KMS-11 (cell line): ENCODE results near the gene IGFBPL1.
"Not testable (repeated sequence)": the region's sequence is repeated elsewhere in the genome, so short reads cannot be mapped to it uniquely, and the experiment has no call there.

Experiments
- H2AFZ ChIP-seq: fragments of 200-600 bp; sonication (generic); 2 replicates; pipeline ENCODE4 v1.6.1; 2016; ENCODE audit warnings: antibody characterized with exemption, mixed run types, low read depth
- H3K27ac ChIP-seq: fragments of 200-600 bp; sonication (generic); 2 replicates; pipeline ENCODE4 v1.6.1; 2016; ENCODE audit warnings: mild to moderate bottlenecking, mixed run types
- H3K27me3 ChIP-seq: fragments of 200-600 bp; sonication (generic); 2 replicates; pipeline ENCODE4 v1.6.1; 2017; ENCODE audit warnings: mild to moderate bottlenecking, low read depth, mixed run types, moderate library complexity; ENCODE audit not compliant: insufficient read depth
- H3K36me3 ChIP-seq: fragments of 200-600 bp; sonication (generic); 2 replicates; pipeline ENCODE4 v1.6.1; 2017; ENCODE audit warnings: mild to moderate bottlenecking, mixed run types; ENCODE audit not compliant: insufficient read depth
- H3K4me1 ChIP-seq: fragments of 200-600 bp; sonication (generic); 2 replicates; pipeline ENCODE4 v1.6.1; 2016; ENCODE audit warnings: mild to moderate bottlenecking, low read depth, mixed run types; ENCODE audit not compliant: poor library complexity, severe bottlenecking
- H3K4me2 ChIP-seq: fragments of 200-600 bp; sonication (generic); 2 replicates; pipeline ENCODE4 v1.7.0; 2016; ENCODE audit warnings: mild to moderate bottlenecking, mixed run types
- H3K4me3 ChIP-seq: fragments of 200-600 bp; sonication (generic); IDR thresholded peaks from 2 replicates; pipeline ENCODE4 v1.6.1; 2017; ENCODE audit warnings: low read depth, low read length, mixed read lengths; ENCODE audit not compliant: insufficient read depth
- H3K79me2 ChIP-seq: fragments of 200-600 bp; sonication (generic); 2 replicates; pipeline ENCODE4 v1.6.1; 2016; ENCODE audit warnings: low read depth, mixed run types; ENCODE audit not compliant: insufficient read depth
- H3K9ac ChIP-seq: fragments of 200-600 bp; sonication (generic); 2 replicates; pipeline ENCODE4 v1.6.1; 2016; ENCODE audit warnings: mild to moderate bottlenecking, mixed run types
- H4K20me1 ChIP-seq: fragments of 200-600 bp; sonication (generic); 2 replicates; pipeline ENCODE4 v1.6.1; 2016; ENCODE audit warnings: mild to moderate bottlenecking, mixed run types; ENCODE audit not compliant: insufficient read depth
- TF ChIP-seq, protein P1 (sequence below): fragments of 200-600 bp; sonication (generic); conservative IDR thresholded peaks from 2 replicates; pipeline ENCODE4 v1.6.1; 2017; ENCODE audit warnings: low read depth, mild to moderate bottlenecking, antibody characterized with exemption, low read length, moderate library complexity, mixed read lengths

IGFBPL1 gene

DNA sequence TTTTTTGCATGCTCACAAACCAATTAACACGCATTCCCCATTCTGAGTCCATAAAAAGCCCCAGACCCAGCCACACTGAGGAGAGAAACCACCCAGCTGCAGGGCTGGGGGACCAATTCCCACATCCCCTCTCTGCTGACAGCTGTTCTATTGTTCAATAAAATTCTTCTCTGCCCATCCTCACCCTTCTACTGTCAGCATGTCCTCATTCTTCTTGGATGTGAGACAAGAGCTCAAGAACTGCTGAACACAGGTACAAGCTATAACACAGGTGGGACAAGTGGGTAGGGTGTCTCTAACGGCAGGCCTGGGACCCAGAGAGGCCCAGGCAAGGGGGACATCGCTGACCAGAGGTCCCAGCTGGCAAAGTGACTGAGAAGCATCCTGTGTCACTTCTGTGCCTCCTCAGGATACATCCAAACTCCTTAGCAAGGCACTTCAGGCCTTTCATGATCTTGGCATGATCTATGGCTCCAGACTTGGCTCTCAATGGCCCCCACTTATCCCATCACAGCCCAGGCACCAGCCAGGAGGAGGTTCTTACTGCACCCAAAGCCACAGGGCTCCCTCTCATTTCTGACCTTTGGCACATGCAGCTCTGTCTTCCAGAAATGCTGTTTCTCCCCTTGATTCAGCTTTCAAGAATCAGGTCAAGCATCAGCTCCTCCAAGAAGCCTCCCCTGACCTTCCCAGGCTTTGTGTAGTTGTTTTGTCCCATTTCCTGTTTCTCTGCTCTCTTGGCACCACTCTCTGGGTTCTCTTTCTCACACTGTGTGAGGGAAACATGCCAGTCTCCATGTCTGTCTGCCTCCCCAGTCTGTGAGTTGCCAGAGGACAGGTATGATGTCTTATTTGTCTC is 39.0 kb downstream of the IGFBPL1 start:
- H3K27ac ChIP-seq: no peak overlapping the region
- H3K4me2 ChIP-seq: no peak overlapping the region
- no peaks in the 10 kb centered on the region for H3K36me3 ChIP-seq
- H3K4me3 ChIP-seq: no peak overlapping the region
- no peak overlapping the region for H2AFZ ChIP-seq
- no peaks in the 10 kb centered on the region for H3K4me1 ChIP-seq
- H4K20me1 ChIP-seq: no peaks in the 10 kb centered on the region
- TF ChIP-seq, protein P1, sequence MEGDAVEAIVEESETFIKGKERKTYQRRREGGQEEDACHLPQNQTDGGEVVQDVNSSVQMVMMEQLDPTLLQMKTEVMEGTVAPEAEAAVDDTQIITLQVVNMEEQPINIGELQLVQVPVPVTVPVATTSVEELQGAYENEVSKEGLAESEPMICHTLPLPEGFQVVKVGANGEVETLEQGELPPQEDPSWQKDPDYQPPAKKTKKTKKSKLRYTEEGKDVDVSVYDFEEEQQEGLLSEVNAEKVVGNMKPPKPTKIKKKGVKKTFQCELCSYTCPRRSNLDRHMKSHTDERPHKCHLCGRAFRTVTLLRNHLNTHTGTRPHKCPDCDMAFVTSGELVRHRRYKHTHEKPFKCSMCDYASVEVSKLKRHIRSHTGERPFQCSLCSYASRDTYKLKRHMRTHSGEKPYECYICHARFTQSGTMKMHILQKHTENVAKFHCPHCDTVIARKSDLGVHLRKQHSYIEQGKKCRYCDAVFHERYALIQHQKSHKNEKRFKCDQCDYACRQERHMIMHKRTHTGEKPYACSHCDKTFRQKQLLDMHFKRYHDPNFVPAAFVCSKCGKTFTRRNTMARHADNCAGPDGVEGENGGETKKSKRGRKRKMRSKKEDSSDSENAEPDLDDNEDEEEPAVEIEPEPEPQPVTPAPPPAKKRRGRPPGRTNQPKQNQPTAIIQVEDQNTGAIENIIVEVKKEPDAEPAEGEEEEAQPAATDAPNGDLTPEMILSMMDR: no peak
- H3K79me2 ChIP-seq: no peaks in the 10 kb centered on the region
- H3K9ac ChIP-seq: no peak overlapping the region
- H3K27me3 ChIP-seq: no peaks in the 10 kb centered on the region

DNA sequence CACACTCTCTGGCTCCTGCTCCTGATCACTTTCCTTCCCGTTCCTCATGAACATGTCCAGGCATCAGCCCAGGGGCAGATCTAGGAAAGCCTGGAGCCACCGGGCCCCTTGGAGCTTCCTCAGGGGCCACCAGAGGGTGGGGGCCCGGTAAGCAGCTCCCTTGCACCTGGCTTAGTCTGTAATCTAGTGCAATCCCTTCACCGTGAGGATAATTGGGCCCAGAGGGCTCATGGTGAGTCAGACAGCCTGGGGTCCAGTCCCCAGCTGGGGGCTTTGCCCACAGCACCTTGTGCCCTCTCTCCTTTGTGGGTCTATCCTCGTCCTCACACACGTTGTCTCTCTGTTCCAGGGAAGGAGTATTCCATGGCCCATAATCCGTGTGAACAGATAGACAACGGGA is 42.1 kb downstream of the IGFBPL1 start:
- Histone ChIP-seq H3K36me3 (no peaks in the 10 kb centered on the region), H3K79me2 (no peaks in the 10 kb centered on the region), H4K20me1 (no peaks in the 10 kb centered on the region), H2AFZ (no peak overlapping the region), H3K27ac (no peak overlapping the region), H3K9ac (no peak overlapping the region), H3K4me3 (no peak overlapping the region), H3K27me3 (no peaks in the 10 kb centered on the region), H3K4me2 (no peak overlapping the region), H3K4me1 (no peaks in the 10 kb centered on the region)
- TF ChIP-seq, protein P1: no peak

DNA sequence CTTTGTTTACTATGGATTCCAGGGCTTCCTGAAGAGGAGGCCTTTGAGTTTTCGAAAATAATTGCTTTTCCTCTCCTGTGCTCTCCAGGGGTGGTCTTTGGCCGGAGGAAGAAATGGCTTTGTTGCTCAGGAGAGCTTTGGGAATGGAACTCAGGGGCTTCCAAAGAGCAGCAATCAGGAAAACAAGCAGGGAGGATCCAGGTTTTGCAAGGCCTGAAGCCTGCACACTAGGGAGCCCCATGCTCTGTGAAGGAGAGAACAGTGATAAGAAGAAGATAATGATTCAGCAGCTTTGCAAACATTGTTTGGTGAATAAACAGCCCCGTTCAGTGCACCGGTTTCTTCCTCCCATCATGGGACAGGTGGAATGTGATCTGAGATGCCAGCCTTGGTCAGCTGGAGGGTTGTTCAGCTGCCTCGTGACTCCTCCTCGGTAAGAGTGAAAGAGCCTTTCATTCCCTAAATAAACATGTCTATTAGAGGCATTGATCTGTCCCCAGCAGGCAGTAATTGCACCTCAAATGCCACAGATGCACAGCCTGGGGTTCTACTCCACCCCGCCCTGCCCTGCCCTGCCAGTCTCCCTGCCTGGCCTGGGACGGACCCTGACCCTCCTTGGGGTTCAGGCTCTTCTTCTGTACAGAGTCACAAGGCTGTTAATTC is 43.3 kb downstream of the IGFBPL1 start:
- H3K9ac ChIP-seq: no peak overlapping the region
- no peaks in the 10 kb centered on the region for H4K20me1 ChIP-seq
- H3K4me2 ChIP-seq: no peak overlapping the region
- no peaks in the 10 kb centered on the region for H3K36me3 ChIP-seq
- H3K27me3 ChIP-seq: no peaks in the 10 kb centered on the region
- no peak overlapping the region for H2AFZ ChIP-seq
- no peak overlapping the region for H3K27ac ChIP-seq
- TF ChIP-seq, protein P1: no peak
- no peaks in the 10 kb centered on the region for H3K4me1 ChIP-seq
- H3K79me2 ChIP-seq: no peaks in the 10 kb centered on the region
- H3K4me3 ChIP-seq: no peak overlapping the region

DNA sequence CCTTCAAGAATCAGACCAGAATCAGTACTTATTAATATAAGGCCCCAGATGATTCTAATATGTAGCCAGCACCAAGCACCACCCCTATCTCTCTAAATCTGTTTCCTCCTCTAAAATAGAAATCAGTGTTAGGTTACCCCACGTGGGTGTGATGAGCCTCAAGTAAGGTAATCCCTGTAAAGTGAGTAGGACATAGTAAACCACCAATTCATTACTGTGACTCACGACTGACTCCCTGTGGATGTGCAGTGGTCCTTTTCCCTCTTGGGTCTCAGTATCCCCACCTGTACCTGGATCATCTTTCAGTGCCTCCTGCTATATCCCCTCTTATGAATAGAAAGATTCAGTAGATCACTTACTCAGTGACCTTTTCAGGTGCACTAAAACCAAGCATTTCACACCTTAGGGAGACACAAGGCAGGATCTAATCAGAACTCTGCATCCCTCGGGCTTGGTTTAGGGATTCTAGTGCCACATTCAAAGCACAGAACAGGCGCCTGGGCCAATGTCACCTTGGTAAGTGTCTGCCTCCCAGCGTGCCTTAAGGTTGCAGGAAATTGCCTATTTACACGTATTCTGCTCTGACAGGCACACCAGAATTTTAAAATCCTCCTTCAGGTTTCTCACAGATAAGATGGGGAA is 43.9 kb downstream of the IGFBPL1 start:
- Histone ChIP-seq H4K20me1 (no peaks in the 10 kb centered on the region), H3K4me2 (no peak overlapping the region), H3K27me3 (no peaks in the 10 kb centered on the region), H3K36me3 (no peaks in the 10 kb centered on the region), H3K79me2 (no peaks in the 10 kb centered on the region), H2AFZ (no peak overlapping the region), H3K4me1 (no peaks in the 10 kb centered on the region), H3K4me3 (no peak overlapping the region), H3K9ac (no peak overlapping the region), H3K27ac (no peak overlapping the region)
- TF ChIP-seq, protein P1: no peak

DNA sequence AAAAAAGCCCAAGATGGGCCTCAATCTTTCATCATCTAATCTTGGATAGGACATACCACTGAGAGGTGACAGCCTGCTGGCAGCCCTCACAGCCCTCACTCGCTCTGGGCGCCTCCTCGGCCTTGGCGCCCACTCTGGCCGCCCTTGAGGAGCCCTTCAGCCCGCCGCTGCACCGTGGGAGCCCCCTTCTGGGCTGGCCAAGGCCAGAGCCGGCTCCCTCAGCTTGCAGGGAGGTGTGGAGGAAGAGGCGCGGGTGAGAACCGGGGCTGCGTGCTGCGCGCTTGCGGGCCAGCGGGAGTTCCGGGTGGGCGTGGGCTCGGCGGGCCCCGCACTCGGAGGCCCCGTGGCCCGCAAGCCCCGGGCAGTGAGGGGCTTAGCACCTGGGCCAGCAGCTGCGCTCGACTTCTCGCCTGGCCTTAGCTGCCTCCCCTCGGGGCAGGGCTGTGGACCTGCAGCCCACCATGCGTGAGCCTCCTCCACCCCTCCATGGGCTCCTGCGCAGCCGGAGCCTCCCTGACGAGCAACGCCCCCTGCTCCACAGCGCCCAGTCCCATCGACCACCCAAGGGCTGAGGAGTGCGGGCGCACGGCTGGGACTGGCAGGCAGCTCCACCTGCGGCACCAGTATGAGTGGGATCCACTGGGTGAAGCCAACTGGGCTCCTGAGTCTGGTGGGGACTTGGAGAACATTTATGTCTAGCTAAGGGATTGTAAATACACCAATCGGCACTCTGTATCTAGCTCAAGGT is 46.7 kb downstream of the IGFBPL1 start:
- not testable (repeated sequence) for H2AFZ ChIP-seq, H3K79me2 ChIP-seq, H3K9ac ChIP-seq, H3K27me3 ChIP-seq, H3K4me1 ChIP-seq, H3K27ac ChIP-seq, H3K4me2 ChIP-seq, H3K4me3 ChIP-seq, H4K20me1 ChIP-seq, H3K36me3 ChIP-seq
